DMS53 (cell line): ENCODE data around the gene BEX2.
A peak's percentile ranks its signal among the peaks of the same experiment; 100 is the strongest.
"Not testable (repeated sequence)": the region's sequence is repeated elsewhere in the genome, so short reads cannot be mapped to it uniquely, and the experiment has no call there.

Source experiments
- DNase-seq: peaks from one replicate; lab custom pipeline; 2025; lab: John Stamatoyannopoulos, UW

The BEX2 gene

DNA sequence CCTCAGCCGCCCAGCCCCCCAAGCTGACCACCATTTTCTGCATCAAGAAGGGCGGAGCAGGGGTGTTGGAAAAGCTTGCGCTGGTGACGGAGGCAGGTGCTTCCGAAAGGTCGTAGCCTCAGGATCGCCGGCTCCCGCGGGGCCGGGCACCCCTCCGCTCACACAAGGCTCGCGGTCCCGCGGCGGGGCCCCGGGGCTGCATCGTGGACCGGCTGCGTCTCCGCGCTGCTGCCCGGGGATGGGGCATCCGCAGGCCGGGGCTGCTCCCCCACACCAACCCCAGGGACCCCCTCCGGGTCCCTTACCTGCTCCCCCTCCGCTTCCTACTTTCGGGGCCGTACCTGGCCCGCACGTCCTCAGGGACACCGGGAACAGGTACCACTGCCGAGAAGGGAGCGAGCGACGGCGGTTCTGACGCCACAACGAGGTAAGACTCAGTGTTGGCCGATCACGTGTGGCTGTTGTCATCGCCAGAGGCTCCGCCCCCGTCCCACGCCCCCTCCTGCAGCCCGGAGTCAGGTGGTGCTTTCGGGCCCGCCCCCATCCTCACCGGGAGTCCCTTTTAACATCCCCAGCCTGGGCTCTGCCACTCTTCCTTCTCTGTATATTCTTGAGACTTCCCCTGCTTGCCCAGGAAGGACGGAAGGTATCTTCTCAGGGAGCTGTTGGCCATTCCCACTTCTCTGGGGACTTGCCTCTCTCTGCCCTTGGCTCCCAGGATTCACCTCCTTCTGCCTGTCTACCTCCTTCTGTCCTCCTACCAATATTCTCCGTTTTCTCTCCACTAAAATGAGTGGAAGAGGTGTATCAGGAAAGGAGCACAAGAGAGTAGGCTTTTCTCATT is at the start of gene BEX2:
Gene BEX2, minus strand, starts transcription at position 436 of the 844 bp plus-strand sequence. CDS start 1,014 bp downstream, outside the sequence.
- peak; percentile 94 for DNase-seq

GRCh38 chrX:103360092-103360491 is 49.3 kb upstream of the BEX2 start:
- no peak for DNase-seq

DNA sequence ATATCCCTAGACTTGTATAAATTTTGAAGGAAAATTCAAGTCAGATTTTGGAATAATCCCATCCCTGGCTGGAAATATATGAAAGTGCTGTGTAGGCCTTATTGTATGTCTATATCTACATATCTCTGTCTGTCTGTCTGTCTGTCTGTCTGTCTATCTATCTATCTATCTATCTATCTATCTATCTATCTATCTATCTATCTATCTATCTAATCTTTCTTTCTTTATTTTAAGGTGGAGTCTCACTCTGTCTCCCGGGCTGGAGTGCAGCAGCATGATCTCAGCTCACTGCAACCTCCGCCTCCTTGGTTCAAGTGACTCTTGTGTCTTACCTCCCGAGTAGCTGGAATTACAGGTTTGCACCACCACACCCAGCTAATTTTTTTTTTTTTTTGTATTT is 48.8 kb upstream of the BEX2 start:
- not testable (repeated sequence) for DNase-seq

DNA sequence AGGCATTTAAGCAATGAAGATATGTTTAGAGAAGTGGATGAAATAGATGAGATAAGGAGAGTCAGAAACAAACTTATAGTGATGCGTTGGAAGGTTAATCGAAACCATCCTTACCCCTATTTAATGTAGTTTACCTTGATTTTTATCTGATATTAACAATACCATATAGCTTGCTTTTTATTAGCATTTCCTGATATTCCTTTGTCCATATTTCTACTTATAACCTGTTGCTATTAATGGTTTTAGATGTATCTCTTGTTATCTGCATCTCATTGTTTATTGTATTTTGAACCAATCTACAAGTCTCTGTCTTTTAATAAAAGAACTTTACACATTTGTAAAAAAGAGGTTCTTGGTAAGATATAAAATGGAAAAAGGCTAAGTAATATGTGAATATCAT is 47.1 kb upstream of the BEX2 start:
- DNase-seq = no peak

DNA sequence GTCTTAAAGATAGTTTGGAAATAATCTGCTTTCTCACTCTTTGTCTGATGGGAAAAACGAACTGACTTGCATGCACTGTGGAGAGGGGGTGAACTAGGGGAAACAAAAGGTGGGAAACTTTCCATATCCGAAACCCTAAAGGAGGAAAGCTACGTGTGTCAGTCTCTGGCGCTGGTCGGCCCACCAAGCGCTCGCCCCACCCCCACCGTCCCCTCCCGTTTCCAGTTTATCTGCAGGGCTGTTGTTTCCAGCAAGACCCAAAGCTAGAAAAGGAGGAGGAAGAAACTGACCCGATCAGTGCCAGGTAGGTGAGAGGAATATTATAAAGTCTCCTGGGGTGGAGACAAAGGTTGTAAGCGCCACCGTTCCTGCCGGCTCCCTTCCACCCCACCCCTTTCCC is 46.1 kb upstream of the BEX2 start:
- DNase-seq = peak; percentile 31

- DNase-seq = peak; percentile 76
These were observed 45.5 kb upstream of the BEX2 start, which contains the start of gene TCEAL9 for GRCh38 chrX:103356130-103356798. Gene TCEAL9 (plus strand): TSS chrX:103356506. CDS start chrX:103357685, 1,179 bp downstream.

- no peak for DNase-seq
These were observed 37.0 kb upstream of the BEX2 start for GRCh38 chrX:103347682-103348397.

DNA sequence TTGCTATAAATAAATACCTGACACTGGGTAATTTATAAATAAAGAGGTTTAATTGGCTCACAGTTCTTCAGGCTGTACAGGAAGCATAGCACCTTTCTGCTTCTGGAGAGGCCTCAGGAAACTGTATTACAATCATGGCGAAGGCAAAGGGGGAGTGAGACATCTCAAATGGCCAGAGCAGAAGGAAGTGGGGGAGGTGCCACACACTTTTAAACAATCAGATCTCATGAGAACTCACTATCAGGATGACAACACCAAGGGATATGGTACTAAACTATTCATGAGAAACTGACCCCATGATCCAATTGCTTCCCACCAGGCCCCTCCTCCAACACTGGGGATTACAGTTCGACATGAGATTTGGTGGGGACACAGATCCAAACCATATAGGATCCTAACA is 33.8 kb upstream of the BEX2 start:
- no peak for DNase-seq

DNA sequence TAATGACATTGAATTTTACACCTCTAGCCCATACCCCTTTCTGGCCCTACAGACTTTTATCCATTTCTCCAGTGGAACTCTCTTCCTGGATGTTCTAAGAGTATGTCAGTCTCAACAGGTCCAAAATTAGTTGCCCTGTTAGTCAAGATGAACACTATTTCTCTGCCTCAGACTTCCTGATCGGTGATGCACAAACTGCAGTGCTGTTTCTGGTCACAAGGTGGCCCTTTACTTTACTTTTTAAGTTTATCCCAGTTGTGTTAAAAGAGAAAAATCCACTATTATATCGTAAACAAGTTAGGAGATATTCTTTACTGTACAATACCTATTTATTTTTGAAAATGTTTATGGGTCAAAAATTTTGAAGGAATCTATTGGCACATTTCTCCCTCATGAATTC is 32.3 kb upstream of the BEX2 start:
- DNase-seq = peak; percentile 58

GRCh38 chrX:103338663-103339062 is 27.9 kb upstream of the BEX2 start:
- DNase-seq = no peak

DNA sequence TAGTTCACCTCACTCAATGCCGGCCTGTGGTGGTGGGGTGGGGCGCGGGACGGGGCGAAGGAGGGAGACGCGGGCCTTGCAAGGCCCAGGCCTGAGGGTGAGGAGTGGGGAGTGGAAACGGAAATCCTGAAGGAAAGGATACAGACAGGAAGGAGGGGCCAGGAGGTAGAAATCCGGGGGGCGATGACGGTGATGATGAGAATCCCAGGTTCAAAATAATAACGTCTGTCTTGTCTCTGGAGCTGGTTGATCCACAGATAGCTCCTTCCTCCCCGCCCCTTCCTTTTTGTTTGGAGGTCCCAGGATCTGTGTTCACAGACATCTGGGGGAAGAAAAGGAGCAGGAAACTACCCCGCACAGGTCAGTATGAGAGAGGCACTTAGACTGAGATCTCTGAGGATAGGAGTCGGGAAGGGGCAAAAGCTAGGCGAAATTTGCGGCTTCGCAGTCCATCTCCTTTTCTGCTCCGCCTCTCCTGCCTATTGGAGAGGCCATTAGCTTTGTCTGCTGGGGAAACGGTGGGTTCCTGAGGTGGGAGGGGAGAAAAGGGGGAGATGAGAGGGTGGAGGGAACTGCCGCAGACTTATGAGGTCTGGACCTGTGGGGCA is 20.0 kb upstream of the BEX2 start:
- DNase-seq = no peak

- DNase-seq = no peak
These were observed 19.2 kb upstream of the BEX2 start, which contains the start of gene TCEAL7 for GRCh38 chrX:103329991-103330390. Gene TCEAL7 (plus strand): TSS chrX:103330239. CDS start chrX:103331404, 1,165 bp downstream.

DNA sequence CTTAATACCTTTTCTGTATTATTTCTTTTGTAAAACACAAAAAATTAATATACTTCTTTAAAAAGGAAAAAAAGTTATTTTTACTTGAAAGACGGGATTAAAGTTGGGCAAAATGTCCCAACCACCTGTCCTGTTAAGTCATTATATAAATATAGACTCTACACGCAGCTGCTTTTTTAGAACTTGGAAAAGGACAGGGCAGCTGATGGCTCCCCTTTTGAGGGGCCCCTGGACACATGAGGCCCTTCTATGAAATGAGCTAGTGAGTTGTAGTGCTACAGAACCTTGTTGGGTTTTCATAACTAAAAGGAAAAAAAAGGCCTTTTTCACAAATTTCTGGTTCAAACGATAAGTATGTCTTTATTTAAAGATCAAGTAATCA is 600 bp upstream of the BEX2 start:
- peak; percentile 58 for DNase-seq

GRCh38 chrX:103309860-103310554 is 783 bp downstream of the BEX2 start:
- DNase-seq = peak; percentile 38

GRCh38 chrX:103305666-103306065 is 5.1 kb downstream of the BEX2 start:
- not testable (repeated sequence) for DNase-seq

- no peak for DNase-seq
These were observed 6.1 kb downstream of the BEX2 start for GRCh38 chrX:103304705-103305104.

DNA sequence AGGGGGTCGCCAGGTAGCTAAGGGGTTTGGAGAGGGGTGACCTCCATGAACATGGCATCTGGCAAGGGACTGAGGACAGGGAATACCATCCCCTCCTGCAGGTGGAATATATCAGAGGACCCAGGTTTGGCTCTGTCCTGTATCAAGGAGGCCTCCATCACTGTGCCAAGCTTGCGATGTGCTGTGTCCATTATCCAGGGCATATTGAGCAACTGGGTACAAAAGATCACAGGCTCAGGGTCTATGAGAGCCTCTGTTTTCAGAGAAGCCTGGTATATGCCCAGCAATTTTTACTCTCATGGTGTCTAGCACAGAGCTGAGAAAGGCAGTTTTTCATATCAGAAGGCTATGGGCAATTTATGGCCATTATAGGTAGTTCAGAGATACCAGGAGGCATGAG is 17.7 kb downstream of the BEX2 start:
- DNase-seq = no peak

DNA sequence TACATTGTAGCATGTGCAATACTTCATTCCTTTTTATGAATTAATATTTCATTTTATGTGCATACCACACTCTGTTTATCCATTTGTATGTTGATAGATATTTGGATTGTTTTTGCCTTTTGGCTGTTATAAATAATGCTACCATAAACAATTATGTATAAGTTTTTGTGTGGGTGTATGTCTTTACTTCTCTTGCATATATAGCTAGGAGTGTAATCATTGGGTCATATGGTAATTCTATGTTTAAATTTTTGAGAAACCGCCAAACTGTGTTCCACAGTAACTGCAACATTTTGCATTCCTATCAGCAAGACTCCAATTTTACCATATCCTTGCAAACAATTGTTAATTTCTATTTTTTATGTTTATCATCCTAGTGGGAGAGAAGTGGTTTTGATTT is 31.2 kb downstream of the BEX2 start:
- no peak for DNase-seq

GRCh38 chrX:103276581-103277002 is 34.2 kb downstream of the BEX2 start, which contains the start of gene TCEAL5:
Gene TCEAL5 (minus strand): TSS chrX:103276750. CDS start chrX:103274563, 2,187 bp downstream.
- DNase-seq = no peak

GRCh38 chrX:103275947-103276567 is 34.7 kb downstream of the BEX2 start:
- DNase-seq = no peak

DNA sequence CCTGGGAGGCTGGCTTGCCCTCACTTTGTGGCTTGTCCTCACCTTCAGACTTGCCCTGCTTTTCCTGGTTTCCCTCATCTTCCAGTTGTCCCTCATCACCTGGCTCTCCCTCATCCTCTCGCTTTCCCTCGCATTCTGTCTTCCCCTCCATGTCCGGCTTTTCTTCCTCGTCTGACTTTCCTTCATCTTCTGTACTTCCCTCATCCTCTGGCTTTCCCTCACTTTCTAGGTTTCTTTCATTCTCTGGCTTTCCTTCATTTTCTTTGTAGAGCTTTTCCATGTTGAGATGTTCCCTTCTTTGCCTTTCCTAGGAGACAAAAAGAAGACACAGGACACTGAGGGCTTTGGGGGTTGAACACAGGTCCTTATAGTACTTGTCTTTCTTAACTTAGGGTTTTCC is 36.5 kb downstream of the BEX2 start:
- no peak for DNase-seq
